OCI-LY3 (cell line): ENCODE measurements around the gene CERS6.

Experiments
- CTCF ChIP-seq: fragments of 200-600, 300-600 bp; sonication (generic); IDR thresholded peaks from 2 replicates; pipeline ENCODE4 v1.5.1; 2014; ENCODE audit warnings: antibody characterized with exemption, low read length, low read depth
- EZH2phosphoT487 ChIP-seq: fragments of 200-600 bp; shearing (Covaris generic); IDR thresholded peaks from 2 replicates; pipeline ENCODE4 v1.6.1; 2018; ENCODE audit warnings: antibody characterized with exemption, mixed run types, low read depth

- TF ChIP-seq CTCF: no peak
- no peak for TF ChIP-seq EZH2phosphoT487
Observed at GRCh38 chr2:168519534-168520308, 63.6 kb downstream of the CERS6 start.
